Measurements from ENCODE around the gene COL27A1.
A peak's percentile ranks its signal among the peaks of the same experiment; 100 is the strongest.

COL27A1 gene

DNA sequence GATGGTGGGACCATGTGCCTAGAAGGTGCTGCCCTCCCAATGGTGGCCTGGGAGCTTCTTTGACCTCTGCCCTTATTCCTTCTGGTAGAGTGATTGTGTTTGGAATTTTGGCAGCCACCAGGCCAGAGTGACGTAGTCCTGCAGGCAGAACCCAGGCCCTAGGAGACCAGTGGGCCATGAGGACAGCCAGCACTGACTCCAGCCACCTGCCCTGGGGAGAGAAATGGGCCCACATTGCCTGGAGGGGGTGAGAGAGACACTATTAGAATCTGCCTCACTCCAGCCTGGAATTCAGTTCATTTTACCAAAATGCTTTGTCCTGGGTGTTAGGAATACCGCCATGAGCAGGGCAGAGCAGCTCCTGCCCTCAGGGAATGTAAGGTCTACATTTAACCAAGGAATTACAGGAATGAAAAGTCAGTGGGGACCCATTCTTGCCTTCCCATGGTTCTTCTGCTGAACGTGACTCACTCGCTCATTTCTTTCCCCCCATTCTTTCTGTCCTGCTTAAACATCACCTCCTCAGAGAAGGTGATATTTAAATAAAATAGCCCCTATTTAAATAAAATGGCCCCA lies 5.5 kb upstream of the COL27A1 start:
- no peak for DNase-seq

DNA sequence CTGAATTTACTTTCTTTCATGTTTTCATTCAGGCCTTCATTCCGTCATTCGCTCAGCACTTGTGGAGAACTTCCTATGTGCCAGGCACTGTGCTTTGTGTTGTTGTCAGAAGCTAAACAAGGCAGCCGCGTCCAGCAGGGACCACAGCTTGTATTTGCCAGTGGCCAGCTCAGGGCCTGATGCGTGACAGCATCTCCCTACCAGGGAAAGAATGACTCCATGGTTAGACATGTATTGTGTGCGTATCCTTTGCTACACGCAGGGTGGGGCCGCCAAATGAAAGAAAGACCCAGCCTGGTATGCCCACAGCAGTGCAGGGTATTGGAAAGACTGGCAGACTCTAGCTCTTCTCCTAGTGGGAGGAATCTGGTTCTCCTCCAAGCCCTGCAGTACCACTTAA lies 4.7 kb upstream of the COL27A1 start:
- DNase-seq = no peak

DNA sequence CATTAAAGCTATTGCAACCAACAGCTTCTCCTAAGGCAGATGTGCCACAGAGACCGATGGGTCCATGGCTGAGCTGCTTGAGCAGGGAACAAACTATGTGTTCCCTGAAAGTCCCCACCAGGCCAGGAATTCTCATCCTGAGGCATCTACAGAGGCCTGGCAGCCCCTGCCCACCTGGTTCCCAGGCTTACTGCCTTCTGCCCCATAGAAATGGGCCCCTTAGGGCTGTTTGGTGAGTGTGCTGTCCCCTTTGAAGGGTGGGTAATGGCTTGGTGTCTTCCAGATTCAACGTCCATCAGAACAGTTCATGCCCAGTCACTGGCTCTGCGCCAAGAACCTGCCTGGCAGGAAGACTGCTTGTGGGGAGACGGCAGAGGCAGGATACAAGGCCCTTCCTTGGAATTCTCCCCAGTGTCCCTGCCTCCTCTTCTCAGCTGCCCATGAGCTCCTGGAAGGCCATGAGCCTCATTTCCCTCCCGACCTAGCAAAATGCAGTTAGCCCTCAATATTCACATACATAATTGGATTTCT lies 3.8 kb upstream of the COL27A1 start:
- no peak for DNase-seq

DNA sequence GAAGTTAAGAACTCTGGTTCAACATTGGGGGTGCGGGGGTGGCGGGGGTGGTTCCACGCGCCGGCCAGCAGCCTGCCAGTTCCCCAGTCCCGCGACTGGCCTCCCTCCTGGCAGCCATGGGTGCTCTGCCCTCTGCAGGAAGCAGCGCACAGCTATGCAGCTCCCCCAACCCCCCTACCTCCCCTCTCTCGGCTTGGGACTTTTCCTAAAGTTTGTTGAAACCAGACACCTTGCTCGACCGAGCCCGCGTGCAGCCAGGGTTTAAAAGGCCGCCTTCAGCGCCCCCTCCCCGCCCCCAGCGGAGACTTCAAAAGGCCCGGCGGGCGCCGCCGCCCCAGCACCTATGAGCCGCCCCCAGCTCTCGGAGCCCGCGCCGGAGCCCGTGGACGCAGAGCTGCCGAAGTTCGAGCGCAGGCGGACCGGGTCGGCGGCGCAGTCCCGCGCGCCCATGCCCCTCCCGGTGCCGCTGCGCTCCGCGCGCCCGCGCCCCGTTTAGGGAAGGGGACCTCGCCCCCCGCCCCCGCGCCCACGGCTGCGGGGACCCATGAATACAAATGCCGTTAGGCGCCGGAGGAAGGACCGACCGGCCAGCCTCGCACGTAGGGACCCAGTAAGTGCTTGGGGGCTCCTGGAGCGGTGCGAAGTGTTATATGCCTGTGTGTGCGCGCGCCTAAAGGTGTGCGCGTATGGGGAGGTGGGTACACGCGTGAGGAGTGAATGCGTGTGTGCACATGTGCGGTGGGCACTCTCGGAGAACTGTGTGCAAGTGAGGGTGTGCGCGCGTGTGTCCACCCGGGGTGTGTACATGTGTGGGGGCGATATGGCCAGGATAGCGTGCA lies 1.4 kb upstream of the COL27A1 start:
- no peak for DNase-seq

- DNase-seq = no peak
These were observed 686 bp upstream of the COL27A1 start for GRCh38 chr9:114154600-114155102.

DNA sequence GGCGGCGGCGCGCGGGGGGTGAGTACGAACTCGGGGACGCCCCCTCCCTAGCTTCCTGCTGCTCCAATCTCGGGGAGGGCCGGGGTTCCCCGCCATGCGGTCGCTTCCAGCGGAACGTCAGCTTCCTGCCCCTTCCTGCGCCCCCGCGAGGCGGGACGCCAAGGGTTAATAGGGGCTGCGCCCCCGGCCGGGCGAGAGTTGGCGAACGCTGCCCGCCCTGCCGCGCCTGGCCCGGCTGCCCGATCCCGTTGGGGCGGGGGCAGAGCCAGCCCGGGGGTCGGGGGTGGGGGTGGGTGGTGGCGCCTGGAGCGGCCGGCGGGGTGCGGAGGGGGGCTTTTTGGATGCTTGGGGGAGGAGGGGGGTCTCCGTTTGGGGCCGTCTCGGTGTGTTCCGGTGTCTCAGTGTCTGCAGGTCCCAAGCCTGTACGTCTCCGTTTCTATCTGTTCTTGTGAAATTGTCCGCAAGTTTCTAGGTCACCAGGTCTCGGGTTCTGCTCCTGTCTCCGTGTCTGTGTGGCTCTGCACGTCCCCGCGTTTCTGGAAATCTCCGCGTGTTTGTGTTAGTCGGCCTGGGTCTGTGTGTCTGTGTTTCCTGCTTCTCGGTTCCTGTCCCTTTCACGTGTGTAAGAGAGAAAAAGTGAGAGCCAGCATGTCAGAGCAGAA lies 789 bp downstream of the COL27A1 start:
- DNase-seq = peak; percentile 12 to 17

- peak; percentile 46 to 60 for DNase-seq
These were observed 1.5 kb downstream of the COL27A1 start for GRCh38 chr9:114156657-114157421.

- DNase-seq = no peak
These were observed 2.3 kb downstream of the COL27A1 start for GRCh38 chr9:114157516-114158176.

GRCh38 chr9:114158482-114159130 lies 3.3 kb downstream of the COL27A1 start:
- DNase-seq = no peak

- DNase-seq = no peak
These were observed 4.4 kb downstream of the COL27A1 start for GRCh38 chr9:114159691-114160090.

DNA sequence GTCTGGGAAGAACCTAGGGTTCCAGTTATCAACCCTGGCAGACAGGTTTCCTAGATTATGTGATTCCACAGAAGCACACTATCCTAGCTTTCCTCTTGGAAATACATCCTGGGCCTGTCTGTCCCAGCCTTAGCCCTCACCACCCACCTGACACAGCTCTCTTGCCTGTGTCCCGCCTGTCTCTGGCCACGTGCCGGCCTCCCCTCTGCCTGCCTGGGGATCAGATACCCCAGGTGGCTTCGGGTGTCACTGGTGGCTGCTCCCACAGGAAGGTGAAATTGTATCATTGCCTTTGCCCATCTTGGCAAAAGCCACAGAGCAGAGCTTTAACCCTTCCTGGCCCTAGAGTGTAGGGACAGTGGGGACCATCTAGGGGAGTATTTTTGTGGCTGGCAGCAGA lies 6.2 kb downstream of the COL27A1 start:
- DNase-seq = no peak

DNA sequence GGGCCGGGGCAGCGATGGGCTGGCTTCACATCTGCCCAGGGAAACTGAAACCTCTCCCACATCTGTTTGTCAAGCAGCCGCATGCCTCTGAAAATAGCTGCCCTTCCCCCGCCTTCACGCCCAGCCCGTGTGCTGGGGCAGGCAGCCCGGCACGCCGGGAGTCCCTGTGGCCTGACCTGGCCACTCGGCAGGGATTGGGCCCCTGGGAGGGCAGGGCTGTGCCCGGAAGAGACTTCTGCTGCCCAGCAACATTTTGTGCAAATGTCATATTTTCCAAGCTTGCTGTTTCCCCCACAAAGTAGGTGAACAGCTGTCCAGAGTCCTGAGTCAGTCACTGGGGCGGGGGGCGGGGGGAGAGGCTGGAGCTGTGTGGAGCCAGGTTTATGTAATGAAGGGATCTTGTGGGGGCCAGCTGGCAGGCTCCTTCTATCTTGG lies 8.2 kb downstream of the COL27A1 start:
- no peak for DNase-seq

GRCh38 chr9:114164191-114164794 lies 9.0 kb downstream of the COL27A1 start:
- no peak for DNase-seq

- DNase-seq = no peak
These were observed 10.2 kb downstream of the COL27A1 start for GRCh38 chr9:114165407-114166102.

DNA sequence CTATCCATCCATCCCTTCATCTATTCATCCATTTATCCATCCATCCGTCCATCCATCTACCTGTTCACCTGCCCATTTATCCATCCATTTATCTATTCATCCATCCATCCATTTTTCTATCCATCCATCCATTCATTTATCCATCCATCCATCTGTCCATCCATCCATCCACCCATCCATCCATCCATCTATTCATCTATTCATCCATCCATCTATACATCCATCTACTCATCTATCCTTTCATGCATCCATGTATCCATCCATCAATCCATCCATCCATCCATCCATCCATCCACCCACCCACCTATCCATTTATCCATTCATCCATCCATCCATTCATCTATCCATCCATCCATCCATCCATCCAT lies 10.8 kb downstream of the COL27A1 start:
- no peak for DNase-seq

DNA sequence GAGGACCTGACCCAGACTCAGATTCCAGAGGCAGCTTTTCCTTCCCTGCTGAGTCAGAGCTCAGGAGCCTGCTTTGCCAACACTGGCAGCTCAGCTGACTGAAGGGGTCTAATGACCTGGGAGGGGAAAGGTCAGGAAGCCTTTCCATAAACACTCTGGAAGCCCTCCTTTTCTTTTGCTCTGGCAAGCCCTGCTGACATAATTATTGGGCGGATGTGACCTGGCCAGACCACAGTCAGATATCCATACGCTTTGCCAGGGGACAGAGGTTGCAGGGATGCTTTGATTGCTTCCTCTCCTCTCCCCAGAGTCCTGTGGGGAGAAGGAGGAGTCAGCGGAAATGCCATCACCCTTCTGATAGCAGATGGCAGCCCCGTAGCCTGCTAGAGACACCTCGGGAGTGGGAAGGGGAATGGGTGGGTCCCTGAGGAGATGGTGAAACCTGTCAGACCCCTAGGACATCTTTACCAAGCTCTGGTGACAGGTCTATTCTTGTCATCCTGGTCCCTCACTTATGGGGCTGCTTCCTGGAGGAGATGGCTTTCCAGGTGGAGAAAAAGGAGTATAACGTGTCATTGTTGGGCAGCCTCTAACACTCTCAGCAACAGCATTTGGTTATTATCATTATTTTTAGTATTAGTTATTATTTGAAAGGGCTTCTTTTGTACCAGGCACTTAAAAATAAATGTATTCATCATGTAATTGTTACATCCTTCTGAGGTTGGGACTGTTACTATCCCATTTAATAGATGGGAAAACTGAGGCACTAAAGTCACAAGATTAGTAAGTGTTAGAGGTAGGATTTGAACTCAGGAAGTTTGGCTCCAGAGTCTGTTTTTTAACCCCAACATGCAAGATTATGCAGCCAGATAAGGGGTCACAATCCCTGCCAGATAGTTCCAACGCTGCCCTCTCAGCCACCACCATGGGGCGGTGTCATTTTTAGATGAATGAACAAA lies 11.6 kb downstream of the COL27A1 start:
- no peak for DNase-seq

GRCh38 chr9:114167591-114168091 lies 12.3 kb downstream of the COL27A1 start:
- DNase-seq = no peak

- DNase-seq = no peak
These were observed 13.1 kb downstream of the COL27A1 start for GRCh38 chr9:114168281-114169028.
